Activated T-cell treated with anti-CD3 and anti-CD28 coated beads, Interleukin-2, amount 50 U/mL, for 1 hour (primary cell): ENCODE data around the gene EZR.
A peak's percentile ranks its signal among the peaks of the same experiment; 100 is the strongest.

Source experiments
- DNase-seq: peaks from one replicate; pipeline ENCODE4 v3.0.0-alpha.2; 2020

EZR gene

GRCh38 chr6:158817728-158818580 is 1.2 kb downstream of the EZR start:
- peak; percentile 88 for DNase-seq

GRCh38 chr6:158816803-158817727 is 2.1 kb downstream of the EZR start:
- DNase-seq, result peak; percentile 61

GRCh38 chr6:158816329-158816728 is 2.8 kb downstream of the EZR start:
- DNase-seq, result no peak

- DNase-seq, result no peak
Observed at GRCh38 chr6:158815907-158816306, 3.3 kb downstream of the EZR start.

- no peak for DNase-seq
Observed at GRCh38 chr6:158815379-158815724, 3.8 kb downstream of the EZR start.

GRCh38 chr6:158813032-158813431 is 6.1 kb downstream of the EZR start:
- no peak for DNase-seq

- DNase-seq, result no peak
Observed at GRCh38 chr6:158812611-158813010, 6.6 kb downstream of the EZR start.

GRCh38 chr6:158810155-158811095 is 8.7 kb downstream of the EZR start:
- DNase-seq, result no peak

GRCh38 chr6:158808941-158809678 is 10.1 kb downstream of the EZR start:
- DNase-seq, result peak; percentile 43

- DNase-seq, result no peak
Observed at GRCh38 chr6:158808442-158808833, 10.7 kb downstream of the EZR start.

GRCh38 chr6:158807515-158808441 is 11.4 kb downstream of the EZR start:
- no peak for DNase-seq

GRCh38 chr6:158805698-158806377 is 13.3 kb downstream of the EZR start:
- DNase-seq, result no peak

- no peak for DNase-seq
Observed at GRCh38 chr6:158804207-158804606, 15.0 kb downstream of the EZR start.

GRCh38 chr6:158803733-158804143 is 15.4 kb downstream of the EZR start:
- no peak for DNase-seq

- DNase-seq, result no peak
Observed at GRCh38 chr6:158801655-158802294, 17.4 kb downstream of the EZR start.

GRCh38 chr6:158799051-158799792 is 19.9 kb downstream of the EZR start:
- DNase-seq, result no peak

- DNase-seq, result no peak
Observed at GRCh38 chr6:158798311-158798710, 20.9 kb downstream of the EZR start.

GRCh38 chr6:158797331-158798310 is 21.5 kb downstream of the EZR start:
- no peak for DNase-seq
